K562 (cell line): ENCODE results near the gene TBC1D5. TPM values are rescaled to one million over a fixed set of nuclear protein-coding genes. Genes with fewer than 3 reads are reported as not detected.

Source experiments
- ATAC-seq: fragments of 200-7000 bp; cut with Tn5 transposase; 3 replicates; pipeline ENCODE4 v1.9.1; 2020; ENCODE audit warnings: moderate library complexity
- BruUV-seq: library from RNA; stranded (reverse); fragments of 400-500 nt; replicated peaks from 2 replicates; lab custom pipeline; 2021; lab: Mats Ljungman, UMichigan
- CTCF ChIA-PET: fragments of 300-600 bp; formaldehyde crosslinking; extraction: SDS; loops from one replicate; lab custom pipeline; 2021; ENCODE audit warnings: low intra/inter-chr PET ratio; lab: Yijun Ruan, JAX
- POLR2A ChIA-PET: fragments of 300-600, 350-650 bp; sonication (Branson Sonifier 250); formaldehyde crosslinking; extraction: SDS; loops from one replicate; lab custom pipeline; 2021; ENCODE audit warnings: antibody characterized with exemption, inconsistent platforms; lab: Yijun Ruan, JAX
- DNase-seq, 4 experiments: peaks; one replicate each; pipeline versions ENCODE4 v3.0.0 to v3.0.0-alpha.2; 2011 to 2018; ENCODE audit warnings: low spot score in 3 of 4, mixed read lengths in 3 of 4; ENCODE audit errors: extremely low read depth in 1 of 4
- FAIRE-seq: peaks from 2 replicates; lab custom pipeline; 2011; peaks lifted over from hg19 to GRCh38; lab: Jason Lieb, UNC
- H2AFZ ChIP-seq: 2 replicates; pipeline ENCODE4 v1.6.0; 2011; ENCODE audit warnings: low read depth, low read length, control low read depth, inconsistent platforms
- H3K27ac ChIP-seq: fragments of 200-600 bp; 3 replicates; pipeline ENCODE4 v1.8.0; 2011; ENCODE audit warnings: low read depth, mild to moderate bottlenecking, control low read depth, inconsistent platforms, low read length, moderate library complexity, mixed read lengths; ENCODE audit errors: extremely low read depth
- H3K27me3 ChIP-seq, 2 experiments: fragments of 300-600 bp in 1 of 2; 2 replicates in 1 of 2; 3 replicates in 1 of 2; pipeline versions ENCODE4 v1.6.0 to v1.8.0; 2011; ENCODE audit warnings: inconsistent platforms in 2 of 2, low read length in 2 of 2, mild to moderate bottlenecking in 1 of 2, mixed read lengths in 1 of 2, moderate library complexity in 1 of 2; ENCODE audit not compliant: control insufficient read depth in 2 of 2, insufficient read depth in 2 of 2
- H3K36me3 ChIP-seq: fragments of 300-600 bp; 3 replicates; pipeline ENCODE4 v1.8.0; 2011; ENCODE audit warnings: mild to moderate bottlenecking, low read length, inconsistent platforms; ENCODE audit not compliant: control insufficient read depth, insufficient read depth
- H3K4me1 ChIP-seq, 2 experiments: fragments of 200-600 bp in 1 of 2; replicated peaks in 1 of 2; 2 replicates in 1 of 2; 3 replicates in 1 of 2; pipeline versions ENCODE4 v1.5.1 to v1.8.0; 2011; ENCODE audit warnings: inconsistent platforms in 2 of 2, low read length in 2 of 2, mild to moderate bottlenecking in 1 of 2, mixed read lengths in 1 of 2, moderate library complexity in 1 of 2; ENCODE audit not compliant: control insufficient read depth in 2 of 2, insufficient read depth in 2 of 2
- H3K4me2 ChIP-seq: 2 replicates; pipeline ENCODE4 v1.6.1; 2011; ENCODE audit warnings: low read length, control low read depth, inconsistent platforms, mixed read lengths; ENCODE audit not compliant: insufficient read depth
- H3K4me3 ChIP-seq: fragments of 200-600 bp; sonication (generic), shearing (Covaris generic); 2 replicates; pipeline ENCODE4 v1.5.1; 2016; ENCODE audit warnings: control low read depth, inconsistent platforms
- H3K79me2 ChIP-seq: fragments of 200-600 bp; 3 replicates; pipeline ENCODE4 v1.8.0; 2011; ENCODE audit warnings: low read length, inconsistent platforms; ENCODE audit not compliant: control insufficient read depth, insufficient read depth
- H3K9ac ChIP-seq, 2 experiments: 2 replicates each; pipeline versions ENCODE4 v1.6.0 to v1.6.1; 2011; ENCODE audit warnings: low read depth in 2 of 2, low read length in 2 of 2, control low read depth in 1 of 2, inconsistent platforms in 1 of 2, mild to moderate bottlenecking in 1 of 2, mixed read lengths in 1 of 2; ENCODE audit not compliant: insufficient read depth in 1 of 2
- H3K9me1 ChIP-seq: one replicate; pipeline ENCODE4 v1.6.0; 2011; ENCODE audit warnings: inconsistent platforms, mild to moderate bottlenecking, low read length, moderate library complexity; ENCODE audit not compliant: control insufficient read depth, insufficient read depth
- H3K9me3 ChIP-seq: replicated peaks from 2 replicates; pipeline ENCODE4 v1.5.1; 2011; ENCODE audit warnings: low read depth, low read length, inconsistent platforms; ENCODE audit not compliant: control insufficient read depth, insufficient read depth
- H4K20me1 ChIP-seq: replicated peaks from 2 replicates; pipeline ENCODE4 v1.6.1; 2011; ENCODE audit warnings: low read length, inconsistent platforms, mixed read lengths; ENCODE audit not compliant: control insufficient read depth, insufficient read depth
- CTCF ChIP-seq, 3 experiments: IDR thresholded peaks in 2 of 3; conservative IDR thresholded peaks in 1 of 3; 2 replicates each; pipeline ENCODE4 v1.5.1; 2011 to 2012; ENCODE audit warnings: low read length in 3 of 3, mild to moderate bottlenecking in 3 of 3, control low read depth in 2 of 3, improper control_type of control experiment in 1 of 3, inconsistent platforms in 1 of 3, low read depth in 1 of 3, mixed read lengths in 1 of 3, moderate library complexity in 1 of 3; ENCODE audit not compliant: insufficient read depth in 2 of 3
- E2F6 ChIP-seq, 2 experiments: IDR thresholded peaks; 2 replicates each; pipeline ENCODE4 v1.6.1; 2011; ENCODE audit warnings: borderline replicate concordance in 1 of 2, control low read depth in 1 of 2, low read depth in 1 of 2, low read length in 1 of 2, mild to moderate bottlenecking in 1 of 2, mixed read lengths in 1 of 2, moderate library complexity in 1 of 2; ENCODE audit not compliant: insufficient read depth in 1 of 2, insufficient read length in 1 of 2, poor library complexity in 1 of 2, severe bottlenecking in 1 of 2; ENCODE audit errors: extremely low read depth in 1 of 2
- ELF4 ChIP-seq: fragments of 450-650 bp; formaldehyde crosslinking; IDR thresholded peaks from 2 replicates; pipeline ENCODE4 v1.4.0; 2022; ENCODE audit warnings: missing genetic modification characterization
- NCOR1 ChIP-seq: fragments of 450-650 bp; IDR thresholded peaks from 2 replicates; pipeline ENCODE4 v1.6.1; 2016; ENCODE audit warnings: mild to moderate bottlenecking, moderate library complexity
- RAD21 ChIP-seq, 2 experiments: fragments of 250-450 bp in 1 of 2; fragments of 450-650 bp in 1 of 2; sonication (Bioruptor Pico) in 1 of 2; formaldehyde crosslinking in 1 of 2; IDR thresholded peaks in 1 of 2; conservative IDR thresholded peaks in 1 of 2; 2 replicates each; pipeline versions ENCODE4 v1.4.0 to v1.8.0; 2020 to 2022; ENCODE audit warnings: mild to moderate bottlenecking in 2 of 2, moderate library complexity in 1 of 2
- TRIM24 ChIP-seq, 2 experiments: fragments of 450-650 bp; IDR thresholded peaks; 2 replicates each; pipeline ENCODE4 v1.6.1; 2016
- ZBTB17 ChIP-seq: fragments of 450-650 bp; formaldehyde crosslinking; IDR thresholded peaks from 2 replicates; pipeline ENCODE4 v1.4.0; 2020; ENCODE audit warnings: mild to moderate bottlenecking
- in situ Hi-C: fragments of 300-500 bp; cut with MboI; formaldehyde crosslinking; loops from 4 replicates; pipeline ENCODE4 v1.15.0; 2018; ENCODE audit warnings: inconsistent platforms, mixed read lengths
- intact Hi-C: fragments of 100-400 bp; cut with micrococcal nuclease; formaldehyde crosslinking; loops from 2 replicates; pipeline ENCODE4 v1.14.2; 2022
- polyA plus RNA-seq, 8 experiments: library from polyadenylated mRNA; depleted of rRNA in 4 of 8; stranded (reverse) in 5 of 8; unstranded in 3 of 8; fragments of >200 nt; fragmentation: Nextera tagmentation in 2 of 8; fragmentation: Illumina TruSeq in 1 of 8; extraction: Ambion mirVana in 2 of 8; extraction: Trizol in 1 of 8; gene quantifications; 2 replicates each; pipeline versions ENCODE4 v1.2.1 to v1.2.3, GENCODE V29; 2011 to 2014; ENCODE audit warnings: inconsistent platforms in 1 of 8, missing spikeins in 1 of 8
- total RNA-seq, 7 experiments: library from RNA; depleted of rRNA in 6 of 7; stranded (reverse); fragments of >200 nt in 6 of 7; fragmentation: Illumina TruSeq in 2 of 7; extraction: Trizol in 2 of 7; gene quantifications; 2 replicates each; pipeline versions ENCODE4 v1.2.1 to v1.2.3, GENCODE V29; 2011 to 2021; ENCODE audit warnings: low replicate concordance in 1 of 7

TBC1D5 gene
- total and polyA plus RNA-seq, 9 of the 15 experiments (the other 6 are each of a cell fraction or from before 2014, with no cell fraction given), result 2.9 to 38.1 (median 25.6) TPM

- Histone ChIP-seq H3K9me3 (no peaks in the 10 kb centered on the region), H3K9ac (no peak overlapping the region), H3K4me2 (no peak overlapping the region), H3K4me1 (no peaks in the 10 kb centered on the region), H2AFZ (no peak overlapping the region), H3K36me3 (no peaks in the 10 kb centered on the region), H3K4me3 (no peak overlapping the region), H3K9me1 (no peaks in the 10 kb centered on the region), H4K20me1 (no peaks in the 10 kb centered on the region), H3K27ac (no peak overlapping the region), H3K79me2 (no peaks in the 10 kb centered on the region), H3K27me3 (no peaks in the 10 kb centered on the region)
- no TSS peak for BruUV-seq
- DNase-seq, result no peak
- ChIA-PET POLR2A (no interaction called here), CTCF (interaction anchor here (0.6 to 1.3 kb wide), 5 partner anchors 28 to 403 kb away, joined by 3 to 6 read pairs (median 4); no protein-coding TSS in a partner anchor)
- peak; percentile 23 for FAIRE-seq
- intact Hi-C loops, result no loop called here
- no peak for ATAC-seq
- in situ Hi-C loops, result no loop called here
- TF ChIP-seq RAD21 (CRISPR knock-in tag; conservative IDR thresholded peaks at IDR 0.05 in 1 of 2, IDR thresholded peaks at IDR 0.05 in 1 of 2) (peak in 1 of 2 experiments; percentile 46; a peak in 2 of 4 replicates), ZBTB17 (CRISPR knock-in tag) (no peak), TRIM24 (IDR thresholded peaks at IDR 0.05) (no peak), CTCF (IDR thresholded peaks at IDR 0.05 in 2 of 3, conservative IDR thresholded peaks at IDR 0.05 in 1 of 3; ENCODE audit: insufficient read depth in 2 of 3, low read depth in 1 of 3, low read length in 3 of 3) (peak in 1 of 3 experiments; percentile 32; a peak in 2 of 6 replicates), NCOR1 (no peak), E2F6 (IDR thresholded peaks at IDR 0.05; ENCODE audit: borderline replicate concordance in 1 of 2, extremely low read depth in 1 of 2, insufficient read depth in 1 of 2, insufficient read length in 1 of 2, low read depth in 1 of 2, low read length in 1 of 2, poor library complexity in 1 of 2, severe bottlenecking in 1 of 2) (no peak), ELF4 (CRISPR knock-in tag) (no peak)
Observed at GRCh38 chr3:17473761-17474160, 268.7 kb downstream of the TBC1D5 start.
